CD14-positive monocyte (primary cell): ENCODE measurements around the gene PEA15. TPM values are rescaled to one million over a fixed set of nuclear protein-coding genes. Genes with fewer than 3 reads are reported as not detected.

ENCODE experiments used
- DNase-seq, 3 donors: peaks; one replicate each; pipeline ENCODE4 v3.0.0-alpha.2; 2011 to 2022
- H2AFZ ChIP-seq: 2 replicates; pipeline ENCODE4 v1.6.0; 2012; ENCODE audit warnings: mild to moderate bottlenecking, low read depth, low read length, inconsistent platforms; ENCODE audit not compliant: insufficient read depth, poor library complexity, severe bottlenecking
- H3K27ac ChIP-seq, 2 donors: 1 replicate in 1 of 2; 2 replicates in 1 of 2; pipeline ENCODE4 v1.5.1; 2012 to 2013; ENCODE audit warnings: low read length in 2 of 2, control low read depth in 1 of 2, inconsistent platforms in 1 of 2, low read depth in 1 of 2, mild to moderate bottlenecking in 1 of 2
- H3K27me3 ChIP-seq, 2 donors: one replicate each; pipeline versions ENCODE4 v1.6.0 to v1.6.1; 2011 to 2013; ENCODE audit warnings: low read length in 2 of 2; ENCODE audit not compliant: control insufficient read depth in 2 of 2, insufficient read depth in 2 of 2
- H3K36me3 ChIP-seq, 2 donors: replicated peaks in 1 of 2; 1 replicate in 1 of 2; 2 replicates in 1 of 2; pipeline versions ENCODE4 v1.5.1 to v1.6.1; 2012 to 2013; ENCODE audit warnings: low read length in 2 of 2, control low read depth in 1 of 2, inconsistent platforms in 1 of 2, mild to moderate bottlenecking in 1 of 2; ENCODE audit not compliant: insufficient read depth in 2 of 2, control insufficient read depth in 1 of 2
- H3K4me1 ChIP-seq, 2 donors: 1 replicate in 1 of 2; 2 replicates in 1 of 2; pipeline versions ENCODE4 v1.5.1 to v1.6.1; 2012 to 2013; ENCODE audit warnings: low read length in 2 of 2, control low read depth in 1 of 2, inconsistent platforms in 1 of 2, mild to moderate bottlenecking in 1 of 2, moderate library complexity in 1 of 2; ENCODE audit not compliant: insufficient read depth in 2 of 2, control insufficient read depth in 1 of 2
- H3K4me2 ChIP-seq: replicated peaks from 2 replicates; pipeline ENCODE3; 2012; ENCODE audit warnings: low read length, moderate library complexity, mild to moderate bottlenecking; ENCODE audit not compliant: poor library complexity, severe bottlenecking; ENCODE audit errors: extremely low read depth
- H3K4me3 ChIP-seq, 3 experiments: fragments of 200-600 bp in 1 of 3; sonication (generic) in 1 of 3; replicated peaks in 1 of 3; 1 replicate in 2 of 3; 2 replicates in 1 of 3; pipeline ENCODE4 v1.5.1; 2011 to 2013; ENCODE audit warnings: low read length in 3 of 3, mild to moderate bottlenecking in 3 of 3, control low read depth in 2 of 3, low read depth in 2 of 3, inconsistent platforms in 1 of 3, moderate library complexity in 1 of 3
- H3K79me2 ChIP-seq: 2 replicates; pipeline ENCODE4 v1.6.0; 2012; ENCODE audit warnings: mild to moderate bottlenecking, control low read depth, inconsistent platforms, low read length, moderate library complexity; ENCODE audit not compliant: insufficient read depth
- H3K9ac ChIP-seq: 2 replicates; pipeline ENCODE4 v1.6.0; 2017; ENCODE audit warnings: low read length, mild to moderate bottlenecking; ENCODE audit not compliant: insufficient read depth, poor library complexity, severe bottlenecking
- H3K9me3 ChIP-seq, 2 donors: replicated peaks in 1 of 2; 1 replicate in 1 of 2; 2 replicates in 1 of 2; pipeline versions ENCODE4 v1.5.1 to v1.6.1; 2012 to 2013; ENCODE audit warnings: low read length in 2 of 2, control low read depth in 1 of 2; ENCODE audit not compliant: control insufficient read depth in 1 of 2, insufficient read depth in 1 of 2
- H4K20me1 ChIP-seq: 2 replicates; pipeline ENCODE4 v1.6.0; 2012; ENCODE audit warnings: mild to moderate bottlenecking, low read length, control low read depth, moderate library complexity; ENCODE audit not compliant: insufficient read depth
- H3K27ac Mint-ChIP-seq, 7 donors: one replicate each; pipeline ENCODE4 v1.8.0; 2020; ENCODE audit warnings: mild to moderate bottlenecking in 7 of 7, mixed read lengths in 7 of 7, moderate library complexity in 6 of 7, inconsistent platforms in 2 of 7
- H3K27me3 Mint-ChIP-seq, 3 donors: one replicate each; pipeline ENCODE4 v1.8.0; 2021 to 2022; ENCODE audit warnings: low read depth in 3 of 3, mild to moderate bottlenecking in 3 of 3, mixed read lengths in 3 of 3, moderate library complexity in 3 of 3, inconsistent platforms in 1 of 3
- H3K36me3 Mint-ChIP-seq, 2 donors: one replicate each; pipeline ENCODE4 v1.8.0; 2020; ENCODE audit warnings: mixed read lengths in 2 of 2, inconsistent platforms in 1 of 2, mild to moderate bottlenecking in 1 of 2
- H3K4me1 Mint-ChIP-seq: one replicate; pipeline ENCODE4 v1.8.0; 2020; ENCODE audit warnings: mild to moderate bottlenecking, mixed read lengths
- H3K4me3 Mint-ChIP-seq, 2 donors: one replicate each; pipeline ENCODE4 v1.8.0; 2020; ENCODE audit warnings: mild to moderate bottlenecking in 2 of 2, mixed read lengths in 2 of 2, moderate library complexity in 1 of 2
- H3K9me3 Mint-ChIP-seq, 7 donors: one replicate each; pipeline ENCODE4 v1.8.0; 2020 to 2022; ENCODE audit warnings: mixed read lengths in 7 of 7, mild to moderate bottlenecking in 6 of 7, moderate library complexity in 6 of 7, inconsistent platforms in 2 of 7
- WGBS: methylation state at CpG from one replicate; pipeline ENCODE4 v1.1.5; 2013; ENCODE audit warnings: missing lambda C conversion rate; ENCODE audit not compliant: insufficient coverage; 5-methylcytosine and 5-hydroxymethylcytosine counted together
- intact Hi-C, 2 donors: fragments of 100-400 bp; cut with micrococcal nuclease; formaldehyde crosslinking; loops; one replicate each; pipeline versions ENCODE4 v1.15.0 to v1.15.1; 2023
- polyA plus RNA-seq, 3 donors: library from polyadenylated mRNA; depleted of rRNA in 1 of 3; unstranded in 2 of 3; stranded (reverse) in 1 of 3; fragments of 300-500 nt in 2 of 3; fragments of >200 nt in 1 of 3; fragmentation: Illumina TruSeq in 2 of 3; gene quantifications; 1 replicate in 2 of 3; 2 replicates in 1 of 3; pipeline ENCODE4 v1.2.3, GENCODE V29; 2012 to 2021
- TF ChIP-seq, protein P1 (sequence below): fragments of 200-600 bp; IDR thresholded peaks from one replicate; pipeline ENCODE4 v1.8.0; 2022; ENCODE audit warnings: antibody characterized with exemption, mild to moderate bottlenecking

The PEA15 gene
- polyA plus RNA-seq, 3 donors = 23.6 to 163 (median 38.1) TPM

DNA sequence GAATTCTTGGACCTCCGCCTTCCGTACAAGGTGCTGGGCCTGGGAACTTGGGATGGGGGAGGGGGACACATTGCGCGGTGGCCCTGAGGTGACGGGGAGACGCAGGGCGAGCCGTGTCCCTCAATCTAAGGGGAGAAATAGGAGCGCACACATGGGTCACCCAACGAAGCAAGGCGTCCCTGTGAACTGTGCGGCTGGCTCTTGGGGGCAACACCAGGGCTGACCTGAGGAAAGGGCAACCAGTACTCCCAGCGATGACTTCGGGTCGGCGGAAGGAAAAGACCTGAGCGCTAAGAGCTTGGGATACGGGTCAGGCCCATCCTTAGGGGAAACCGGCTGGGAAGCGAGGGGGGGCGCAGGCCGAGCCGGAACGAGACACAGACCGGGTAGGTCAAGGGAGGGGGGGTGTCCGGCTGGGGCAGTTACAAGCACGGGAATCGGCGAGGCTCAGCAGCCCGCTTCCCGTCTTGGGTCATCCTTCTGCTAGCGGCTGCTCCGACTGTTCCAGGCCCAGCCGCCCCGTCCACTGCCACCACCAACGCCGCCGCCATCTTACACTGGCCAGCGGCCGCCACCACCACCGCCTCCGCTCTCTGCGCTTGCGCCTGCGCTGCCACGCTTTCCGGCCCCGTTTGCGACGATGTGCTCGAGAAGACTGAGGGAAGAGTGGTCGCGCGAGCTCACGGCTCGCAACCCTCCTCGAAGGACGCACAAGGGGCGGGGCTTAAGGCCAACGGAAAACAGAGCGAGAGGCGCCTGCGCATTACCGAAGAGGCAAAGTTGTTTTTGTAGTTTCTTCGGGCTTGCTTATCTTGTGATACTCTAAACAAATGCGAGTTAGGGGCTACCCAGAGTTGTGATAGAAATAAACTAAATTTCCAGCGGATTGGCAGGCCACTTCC is 57.0 kb downstream of the PEA15 start, which contains the start of gene DCAF8:
DCAF8 (minus strand) TSS at position 657 of the 902 bp plus-strand sequence. CDS start 18,541 bp downstream, outside the sequence.
- H3K27me3 Mint-ChIP-seq = peaks cover 0 to 3% (median 0%) of the 10 kb centered on the region in 3 donors
- intact Hi-C loops = loop anchor here in 1 of 2 donors (2.0 kb wide), 1 partner anchor 23 kb away; the partner anchor contains the start of gene PEX19

DNA sequence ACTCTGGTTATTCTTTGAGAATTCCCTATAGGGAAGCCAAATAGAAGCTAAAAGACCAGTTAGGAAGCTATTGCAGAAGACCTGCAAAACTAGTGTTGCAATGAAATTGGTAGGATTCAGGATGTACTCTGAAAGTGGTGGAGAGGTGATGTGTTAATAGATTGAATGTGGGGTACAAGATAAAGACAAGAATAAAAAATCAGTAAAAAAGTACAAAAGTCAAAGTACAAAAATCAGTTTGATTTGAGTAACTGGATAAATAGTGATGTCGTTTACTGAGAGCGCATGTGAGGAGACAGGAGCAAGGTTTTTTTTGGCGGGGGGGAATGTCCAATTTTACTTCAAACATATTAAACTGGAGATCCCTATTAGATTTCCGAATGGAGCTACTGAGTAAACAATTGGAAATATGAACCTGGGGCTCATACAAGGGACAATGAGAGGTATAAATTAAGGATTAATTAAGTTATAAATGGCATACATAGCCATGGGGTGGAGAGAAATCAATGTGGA is 59.7 kb downstream of the PEA15 start:
- Mint-ChIP-seq H3K27me3 (peaks cover 2 to 7% (median 5%) of the 10 kb centered on the region in 3 donors), H3K9me3 (no peaks in the 10 kb centered on the region), H3K4me3 (no peak overlapping the region), H3K27ac (no peak overlapping the region), H3K36me3 (peaks cover under 1 to 5% of the 10 kb centered on the region in 2 donors), H3K4me1 (peaks cover 20% of the 10 kb centered on the region)
- TF ChIP-seq, protein P1, sequence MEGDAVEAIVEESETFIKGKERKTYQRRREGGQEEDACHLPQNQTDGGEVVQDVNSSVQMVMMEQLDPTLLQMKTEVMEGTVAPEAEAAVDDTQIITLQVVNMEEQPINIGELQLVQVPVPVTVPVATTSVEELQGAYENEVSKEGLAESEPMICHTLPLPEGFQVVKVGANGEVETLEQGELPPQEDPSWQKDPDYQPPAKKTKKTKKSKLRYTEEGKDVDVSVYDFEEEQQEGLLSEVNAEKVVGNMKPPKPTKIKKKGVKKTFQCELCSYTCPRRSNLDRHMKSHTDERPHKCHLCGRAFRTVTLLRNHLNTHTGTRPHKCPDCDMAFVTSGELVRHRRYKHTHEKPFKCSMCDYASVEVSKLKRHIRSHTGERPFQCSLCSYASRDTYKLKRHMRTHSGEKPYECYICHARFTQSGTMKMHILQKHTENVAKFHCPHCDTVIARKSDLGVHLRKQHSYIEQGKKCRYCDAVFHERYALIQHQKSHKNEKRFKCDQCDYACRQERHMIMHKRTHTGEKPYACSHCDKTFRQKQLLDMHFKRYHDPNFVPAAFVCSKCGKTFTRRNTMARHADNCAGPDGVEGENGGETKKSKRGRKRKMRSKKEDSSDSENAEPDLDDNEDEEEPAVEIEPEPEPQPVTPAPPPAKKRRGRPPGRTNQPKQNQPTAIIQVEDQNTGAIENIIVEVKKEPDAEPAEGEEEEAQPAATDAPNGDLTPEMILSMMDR = no peak
- Histone ChIP-seq H3K4me1 (peaks cover 21 to 23% of the 10 kb centered on the region in 2 donors), H3K36me3 (no peaks in the 10 kb centered on the region), H3K27ac (no peak overlapping the region), H3K4me2 (no peak overlapping the region), H4K20me1 (no peaks in the 10 kb centered on the region), H2AFZ (no peak overlapping the region), H3K9ac (no peak overlapping the region), H3K79me2 (peaks cover 24% of the 10 kb centered on the region), H3K4me3 (no peak overlapping the region), H3K27me3 (no peaks in the 10 kb centered on the region), H3K9me3 (no peaks in the 10 kb centered on the region)
- no CpG with 5 or more reads among the region's 4 CpGs for WGBS
- intact Hi-C loops = loop anchor here in 1 of 2 donors (2.0 kb wide), 1 partner anchor 20 kb away; the partner anchor contains the start of gene PEX19
- DNase-seq = no peak

More for the DNA sequence above, 57.0 kb downstream of the PEA15 start, which contains the start of gene DCAF8:
- Mint-ChIP-seq H3K9me3 (no peaks in the 10 kb centered on the region), H3K4me1 (peaks cover 26% of the 10 kb centered on the region), H3K36me3 (peaks cover 13 to 21% of the 10 kb centered on the region in 2 donors), H3K27ac (peak within 1 kb of the TSS; percentile 97 to 99 (median 98)), H3K4me3 (peak within 1 kb of the TSS; percentile 97 to 99)
- H3K79me2 ChIP-seq = peaks cover 43% of the 10 kb centered on the region
- no peaks in the 10 kb centered on the region for H3K9me3 ChIP-seq
- DNase-seq = peak; percentile 96 to 97 (median 96)
- under 1% methylated on average over 59 of the region's 67 CpGs for WGBS
- H4K20me1 ChIP-seq = peaks cover 6% of the 10 kb centered on the region
- H3K27me3 ChIP-seq = no peaks in the 10 kb centered on the region
- H3K36me3 ChIP-seq = peaks cover 0 to 15% of the 10 kb centered on the region in 2 donors
- H2AFZ ChIP-seq = peak within 1 kb of the TSS; percentile 89
- peak within 1 kb of the TSS; percentile 52 to 100 (median 98) for H3K4me3 ChIP-seq
- peak within 1 kb of the TSS; percentile 86 for H3K4me2 ChIP-seq
- H3K9ac ChIP-seq = peak within 1 kb of the TSS; percentile 98
- peak within 1 kb of the TSS; percentile 91 to 99 for H3K27ac ChIP-seq
- H3K4me1 ChIP-seq = peaks cover 21 to 23% of the 10 kb centered on the region in 2 donors
- TF ChIP-seq, protein P1 = no peak
